HEK293 (cell line): ENCODE results near the gene MPEG1.

Experiments used
- CTCF ChIA-PET: fragments of 350-600 bp; formaldehyde crosslinking; extraction: SDS; loops from one replicate; lab custom pipeline; 2021; ENCODE audit warnings: antibody characterized with exemption; lab: Yijun Ruan, JAX
- POLR2A ChIA-PET: fragments of 300-600 bp; formaldehyde crosslinking; extraction: SDS; loops from one replicate; lab custom pipeline; 2020; ENCODE audit warnings: antibody characterized with exemption, inconsistent platforms; lab: Yijun Ruan, JAX
- H3K27ac ChIP-seq: fragments of 200-500 bp; sonication (Bioruptor generic); 2 replicates; pipeline ENCODE4 v1.5.1; 2014; ENCODE audit warnings: low read depth, low read length, control low read depth, inconsistent platforms; ENCODE audit errors: extremely low read depth
- H3K36me3 ChIP-seq, 2 experiments: fragments of 200-500 bp in 1 of 2; sonication (Bioruptor generic) in 1 of 2; 1 replicate in 1 of 2; 2 replicates in 1 of 2; pipeline ENCODE4 v1.5.1; 2014 to 2017; ENCODE audit warnings: inconsistent platforms in 2 of 2, low read length in 2 of 2; ENCODE audit not compliant: control insufficient read depth in 2 of 2, insufficient read depth in 1 of 2
- H3K4me1 ChIP-seq: fragments of 200-500 bp; sonication (Bioruptor generic); 2 replicates; pipeline ENCODE4 v1.5.1; 2014; ENCODE audit warnings: mild to moderate bottlenecking, low read length, inconsistent platforms; ENCODE audit not compliant: control insufficient read depth, insufficient read depth
- H3K4me3 ChIP-seq: 2 replicates; pipeline ENCODE4 v1.5.1; 2011; ENCODE audit warnings: low read depth, mild to moderate bottlenecking, control low read depth, low read length, moderate library complexity
- H3K9me3 ChIP-seq: fragments of 200-500 bp; sonication (Bioruptor generic); 2 replicates; pipeline ENCODE4 v1.5.1; 2014; ENCODE audit warnings: low read depth, low read length, inconsistent platforms; ENCODE audit not compliant: control insufficient read depth, insufficient read depth
- MYNN ChIP-seq: fragments of 450-650 bp; formaldehyde crosslinking; IDR thresholded peaks from 2 replicates; pipeline ENCODE4 v1.5.1; 2016; ENCODE audit warnings: missing biosample characterization, missing genetic modification characterization, borderline replicate concordance
- YY2 ChIP-seq: fragments of 450-650 bp; formaldehyde crosslinking; IDR thresholded peaks from 2 replicates; pipeline ENCODE4 v1.5.1; 2016; ENCODE audit warnings: missing biosample characterization, missing genetic modification characterization
- ZBTB17 ChIP-seq: fragments of 450-650 bp; formaldehyde crosslinking; IDR thresholded peaks from 2 replicates; pipeline ENCODE4 v1.5.1; 2016; ENCODE audit warnings: missing biosample characterization, missing genetic modification characterization
- ZIC2 ChIP-seq: fragments of 450-650 bp; formaldehyde crosslinking; IDR thresholded peaks from 2 replicates; pipeline ENCODE4 v1.5.1; 2016; ENCODE audit warnings: missing biosample characterization, missing genetic modification characterization
- ZNF10 ChIP-seq: fragments of 450-650 bp; formaldehyde crosslinking; IDR thresholded peaks from 2 replicates; pipeline ENCODE4 v1.5.1; 2017; ENCODE audit warnings: missing biosample characterization, missing genetic modification characterization
- ZNF155 ChIP-seq: fragments of 450-650 bp; formaldehyde crosslinking; IDR thresholded peaks from 2 replicates; pipeline ENCODE4 v1.5.1; 2016; ENCODE audit warnings: missing biosample characterization, missing genetic modification characterization
- ZNF175 ChIP-seq: fragments of 450-650 bp; formaldehyde crosslinking; IDR thresholded peaks from 2 replicates; pipeline ENCODE4 v1.5.1; 2016; ENCODE audit warnings: missing biosample characterization, missing genetic modification characterization
- ZNF18 ChIP-seq: fragments of 450-650 bp; formaldehyde crosslinking; IDR thresholded peaks from 2 replicates; pipeline ENCODE4 v1.5.1; 2016; ENCODE audit warnings: missing biosample characterization, missing genetic modification characterization
- ZNF202 ChIP-seq: fragments of 450-650 bp; formaldehyde crosslinking; IDR thresholded peaks from 2 replicates; pipeline ENCODE4 v1.5.1; 2016; ENCODE audit warnings: missing biosample characterization, missing genetic modification characterization, borderline replicate concordance
- ZNF266 ChIP-seq: fragments of 450-650 bp; formaldehyde crosslinking; IDR thresholded peaks from 2 replicates; pipeline ENCODE4 v1.5.1; 2016; ENCODE audit warnings: missing biosample characterization, missing genetic modification characterization, low read depth
- ZNF341 ChIP-seq: fragments of 450-650 bp; formaldehyde crosslinking; IDR thresholded peaks from 2 replicates; pipeline ENCODE4; 2016; ENCODE audit warnings: low read depth, missing biosample characterization, missing genetic modification characterization
- ZNF350 ChIP-seq: fragments of 450-650 bp; formaldehyde crosslinking; IDR thresholded peaks from 2 replicates; pipeline ENCODE4 v1.5.0; 2017; ENCODE audit warnings: missing biosample characterization, mild to moderate bottlenecking, missing genetic modification characterization
- ZNF394 ChIP-seq: fragments of 450-650 bp; formaldehyde crosslinking; IDR thresholded peaks from 2 replicates; pipeline ENCODE4 v1.5.1; 2016; ENCODE audit warnings: missing biosample characterization, missing genetic modification characterization, mild to moderate bottlenecking, moderate library complexity, borderline replicate concordance
- ZNF639 ChIP-seq: fragments of 450-650 bp; formaldehyde crosslinking; IDR thresholded peaks from 2 replicates; pipeline ENCODE4 v1.5.1; 2016; ENCODE audit warnings: missing biosample characterization, missing genetic modification characterization
- ZNF654 ChIP-seq: fragments of 450-650 bp; formaldehyde crosslinking; IDR thresholded peaks from 2 replicates; pipeline ENCODE4 v1.5.1; 2016; ENCODE audit warnings: low read depth, missing biosample characterization, missing genetic modification characterization
- ZNF670 ChIP-seq: fragments of 450-650 bp; formaldehyde crosslinking; IDR thresholded peaks from 2 replicates; pipeline ENCODE4 v1.5.1; 2016; ENCODE audit warnings: missing biosample characterization, missing genetic modification characterization, low read depth
- ZNF830 ChIP-seq: fragments of 450-650 bp; IDR thresholded peaks from 2 replicates; pipeline ENCODE4 v1.5.0; 2018; ENCODE audit warnings: missing biosample characterization, missing genetic modification characterization, low read depth, mild to moderate bottlenecking, moderate library complexity
- TF ChIP-seq, protein P1 (sequence below): fragments of 450-650 bp; formaldehyde crosslinking; IDR thresholded peaks from 2 replicates; pipeline ENCODE4 v1.5.1; 2016; ENCODE audit warnings: missing biosample characterization, missing genetic modification characterization
- TF ChIP-seq, protein P2 (sequence below): sonication (generic); formaldehyde crosslinking; IDR thresholded peaks from 2 replicates; pipeline ENCODE4 v1.8.1; 2022; ENCODE audit warnings: mild to moderate bottlenecking, moderate library complexity, missing genetic modification reagents

Gene MPEG1

GRCh38 chr11:59206635-59207034 is 6.1 kb downstream of the MPEG1 start:
- TF ChIP-seq ZIC2 (no peak), ZNF266 (tag by site-specific recombination) (no peak), ZNF175 (no peak), ZBTB17 (tag by site-specific recombination) (peak; percentile 65), ZNF670 (tag by site-specific recombination) (no peak)
- TF ChIP-seq, protein P1, sequence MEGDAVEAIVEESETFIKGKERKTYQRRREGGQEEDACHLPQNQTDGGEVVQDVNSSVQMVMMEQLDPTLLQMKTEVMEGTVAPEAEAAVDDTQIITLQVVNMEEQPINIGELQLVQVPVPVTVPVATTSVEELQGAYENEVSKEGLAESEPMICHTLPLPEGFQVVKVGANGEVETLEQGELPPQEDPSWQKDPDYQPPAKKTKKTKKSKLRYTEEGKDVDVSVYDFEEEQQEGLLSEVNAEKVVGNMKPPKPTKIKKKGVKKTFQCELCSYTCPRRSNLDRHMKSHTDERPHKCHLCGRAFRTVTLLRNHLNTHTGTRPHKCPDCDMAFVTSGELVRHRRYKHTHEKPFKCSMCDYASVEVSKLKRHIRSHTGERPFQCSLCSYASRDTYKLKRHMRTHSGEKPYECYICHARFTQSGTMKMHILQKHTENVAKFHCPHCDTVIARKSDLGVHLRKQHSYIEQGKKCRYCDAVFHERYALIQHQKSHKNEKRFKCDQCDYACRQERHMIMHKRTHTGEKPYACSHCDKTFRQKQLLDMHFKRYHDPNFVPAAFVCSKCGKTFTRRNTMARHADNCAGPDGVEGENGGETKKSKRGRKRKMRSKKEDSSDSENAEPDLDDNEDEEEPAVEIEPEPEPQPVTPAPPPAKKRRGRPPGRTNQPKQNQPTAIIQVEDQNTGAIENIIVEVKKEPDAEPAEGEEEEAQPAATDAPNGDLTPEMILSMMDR (tag by site-specific recombination): 0 out of 2 replicates have a peak, but pooled peaks have one; percentile 7
- TF ChIP-seq, all 188 proteins: peak for 2
- Histone ChIP-seq H3K4me3 (no peak overlapping the region), H3K9me3 (no peaks in the 10 kb centered on the region), H3K36me3 (peaks cover 0 to 18% of the 10 kb centered on the region in 2 experiments; a peak in 1 of 3 replicates), H3K4me1 (no peaks in the 10 kb centered on the region), H3K27ac (no peak overlapping the region)
- CTCF ChIA-PET: interaction anchor here (0.6 to 6.9 kb wide), 11 partner anchors 9 to 1228 kb away, joined by 3 to 48 read pairs (median 4); partner anchors contain the start of gene DTX4
- POLR2A ChIA-PET: interaction anchor here (1.0 kb wide), 1 partner anchor 35 kb away, joined by 4 read pairs; the partner anchor contains the start of gene DTX4

GRCh38 chr11:59205648-59206047 is 7.1 kb downstream of the MPEG1 start:
- Histone ChIP-seq H3K4me3 (no peak overlapping the region), H3K9me3 (no peaks in the 10 kb centered on the region), H3K36me3 (peaks cover 0 to 19% of the 10 kb centered on the region in 2 experiments; a peak in 1 of 3 replicates), H3K27ac (no peak overlapping the region), H3K4me1 (no peaks in the 10 kb centered on the region)
- ChIA-PET POLR2A (no interaction called here), CTCF (interaction anchor here (0.5 to 6.9 kb wide), 8 partner anchors 20 to 1072 kb away, joined by 3 to 48 read pairs (median 4); partner anchors contain the start of gene DTX4)
- no peak for TF ChIP-seq ZNF10 (tag by site-specific recombination)
- no peak for TF ChIP-seq ZNF155 (tag by site-specific recombination)
- TF ChIP-seq ZNF18: no peak

DNA sequence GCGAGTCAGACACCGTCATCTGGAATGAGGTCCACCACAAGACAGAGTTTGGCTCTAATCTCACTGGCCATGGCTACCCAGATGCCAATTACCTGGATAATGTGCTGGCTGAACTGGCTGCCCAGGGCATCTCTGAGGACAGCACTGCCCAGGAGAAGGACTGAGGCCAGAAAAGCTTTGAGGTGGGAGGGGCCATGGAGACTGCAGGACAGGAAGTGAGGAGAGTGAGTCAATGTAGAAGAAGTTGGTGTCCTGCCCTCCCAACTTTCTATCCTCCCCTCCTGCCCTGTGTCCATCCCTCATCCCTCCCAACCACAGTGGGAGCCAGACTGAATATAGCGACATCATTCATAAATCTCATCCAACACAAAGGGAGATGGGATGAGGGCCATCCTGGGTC is 8.0 kb downstream of the MPEG1 start:
- Histone ChIP-seq H3K27ac (no peak overlapping the region), H3K4me3 (no peak overlapping the region), H3K9me3 (no peaks in the 10 kb centered on the region), H3K36me3 (peaks cover 0 to 21% of the 10 kb centered on the region in 2 experiments; a peak in 1 of 3 replicates), H3K4me1 (no peaks in the 10 kb centered on the region)
- POLR2A ChIA-PET: interaction anchor here (0.5 kb wide), 1 partner anchor 30 kb away, joined by 3 read pairs; no protein-coding TSS in a partner anchor
- CTCF ChIA-PET: interaction anchor here (6.9 kb wide), 1 partner anchor 19 kb away, joined by 48 read pairs; no protein-coding TSS in a partner anchor
- TF ChIP-seq ZNF350: no peak
- TF ChIP-seq ZNF654 (tag by site-specific recombination): no peak
- no peak for TF ChIP-seq ZNF394 (tag by site-specific recombination)
- TF ChIP-seq, protein P2, sequence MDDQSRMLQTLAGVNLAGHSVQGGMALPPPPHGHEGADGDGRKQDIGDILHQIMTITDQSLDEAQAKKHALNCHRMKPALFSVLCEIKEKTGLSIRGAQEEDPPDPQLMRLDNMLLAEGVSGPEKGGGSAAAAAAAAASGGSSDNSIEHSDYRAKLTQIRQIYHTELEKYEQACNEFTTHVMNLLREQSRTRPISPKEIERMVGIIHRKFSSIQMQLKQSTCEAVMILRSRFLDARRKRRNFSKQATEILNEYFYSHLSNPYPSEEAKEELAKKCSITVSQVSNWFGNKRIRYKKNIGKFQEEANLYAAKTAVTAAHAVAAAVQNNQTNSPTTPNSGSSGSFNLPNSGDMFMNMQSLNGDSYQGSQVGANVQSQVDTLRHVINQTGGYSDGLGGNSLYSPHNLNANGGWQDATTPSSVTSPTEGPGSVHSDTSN (CRISPR knock-in tag): no peak
- TF ChIP-seq YY2 (tag by site-specific recombination): no peak
- TF ChIP-seq MYNN (tag by site-specific recombination): no peak
- TF ChIP-seq ZNF10 (tag by site-specific recombination): no peak
- no peak for TF ChIP-seq ZNF202 (tag by site-specific recombination)
- no peak for TF ChIP-seq ZNF639 (tag by site-specific recombination)
- no peak for TF ChIP-seq ZNF341
- TF ChIP-seq ZNF830: no peak
